ENCODE measurements around the gene FETUB.

Gene FETUB

GRCh38 chr3:186636536-186636935 lies 3.7 kb upstream of the FETUB start:
- no peak for DNase-seq (ENCODE audit: low read depth)

DNA sequence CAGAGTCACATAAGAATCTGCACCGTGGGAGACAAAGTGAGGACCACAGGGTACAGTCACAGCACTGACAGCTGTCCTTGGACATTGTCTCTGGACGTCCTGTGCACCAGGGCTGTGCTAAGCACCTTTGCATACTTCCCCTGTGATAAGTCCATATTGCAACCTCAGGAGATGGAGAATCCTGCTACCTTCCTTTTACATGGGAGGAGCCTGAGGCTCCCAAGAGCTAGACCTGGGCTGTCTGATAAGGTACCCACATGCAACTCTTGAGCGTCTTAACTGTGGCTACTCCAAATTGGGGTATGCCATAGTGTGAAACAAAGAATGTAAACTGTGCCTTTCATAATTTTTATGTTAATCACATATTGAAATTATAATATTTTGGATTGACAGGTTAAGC lies 2.5 kb upstream of the FETUB start:
- no peak for DNase-seq (ENCODE audit: low read depth)

DNA sequence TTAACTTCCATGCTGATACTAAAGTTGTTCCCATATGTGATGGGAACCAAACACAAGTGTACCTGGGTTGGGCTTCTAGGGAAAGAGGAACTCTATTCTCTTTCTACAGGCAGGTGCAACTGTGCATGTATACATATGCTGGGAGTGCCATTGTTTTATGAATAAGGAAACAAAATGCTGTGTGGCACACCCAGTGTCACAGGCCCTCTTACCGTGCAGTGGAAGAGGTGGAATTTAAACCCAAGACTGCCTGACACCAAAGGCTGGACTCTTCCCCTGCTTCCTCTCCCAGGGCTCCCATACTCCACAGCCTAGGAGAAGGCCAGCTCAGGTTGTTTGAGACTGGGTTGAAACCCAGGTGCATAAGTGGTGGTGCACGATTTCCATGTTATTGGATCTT lies 1.9 kb upstream of the FETUB start:
- DNase-seq (ENCODE audit: low read depth): no peak

GRCh38 chr3:186640473-186640818 lies 247 bp downstream of the FETUB start:
- no peak for DNase-seq (ENCODE audit: low read depth)

- DNase-seq (ENCODE audit: low read depth): no peak
Observed at GRCh38 chr3:186640929-186641328, 730 bp downstream of the FETUB start.

DNA sequence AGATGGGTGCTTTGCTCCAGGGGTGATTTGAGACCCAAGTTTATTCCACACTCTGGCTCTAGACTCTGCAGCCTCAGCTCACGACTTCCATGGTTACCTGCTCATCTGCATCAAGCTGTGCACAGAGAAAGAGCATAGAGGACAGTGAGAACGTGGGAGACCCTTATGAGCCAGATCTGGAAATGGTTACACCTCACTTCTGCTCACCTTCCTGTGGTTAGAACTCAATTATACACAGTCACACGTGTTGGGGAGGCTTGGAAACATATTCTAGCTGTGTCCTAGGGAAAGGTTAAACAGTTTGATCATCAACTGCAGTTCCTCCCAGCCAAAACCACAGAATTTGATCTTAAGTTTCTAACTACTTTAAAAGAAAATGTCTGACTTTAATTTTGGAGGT lies 1.8 kb downstream of the FETUB start:
- no peak for DNase-seq (ENCODE audit: low read depth)

DNA sequence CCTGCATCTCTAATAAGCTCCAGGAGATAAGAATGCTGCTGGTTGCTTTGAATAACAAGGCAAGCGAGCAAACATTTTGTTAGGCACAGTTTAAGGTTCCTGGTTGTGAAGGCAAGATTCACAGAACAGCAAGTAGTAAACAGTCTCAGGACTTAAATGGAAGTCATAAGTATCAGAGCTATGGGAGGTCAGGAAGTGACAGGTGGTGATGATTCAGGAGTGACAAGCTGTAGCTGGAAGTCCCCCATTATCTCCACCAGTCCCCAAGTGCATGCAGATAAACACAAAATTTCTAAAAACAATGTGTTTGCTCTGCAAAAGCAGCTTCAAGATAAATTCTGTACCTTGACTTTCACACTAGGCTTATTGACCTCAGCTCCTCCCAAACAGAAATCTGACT lies 3.3 kb downstream of the FETUB start:
- DNase-seq (ENCODE audit: low read depth): no peak

DNA sequence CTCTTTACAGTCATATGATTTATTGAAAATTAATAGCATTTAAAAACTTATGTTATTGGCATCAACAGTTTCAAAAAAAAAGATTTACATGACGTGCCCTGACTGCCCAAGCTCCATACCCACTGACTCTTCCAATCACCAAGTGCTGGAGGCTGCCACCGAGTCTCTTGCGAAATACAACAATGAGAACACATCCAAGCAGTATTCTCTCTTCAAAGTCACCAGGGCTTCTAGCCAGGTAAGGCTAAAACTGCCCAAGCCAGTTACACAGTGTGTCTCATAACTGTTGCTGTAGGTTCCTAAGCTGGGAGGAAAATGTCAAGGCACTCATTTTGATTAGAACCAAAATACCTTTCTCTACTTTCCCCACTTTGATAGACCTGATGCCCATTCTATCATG lies 4.5 kb downstream of the FETUB start:
- DNase-seq (ENCODE audit: low read depth): no peak

DNA sequence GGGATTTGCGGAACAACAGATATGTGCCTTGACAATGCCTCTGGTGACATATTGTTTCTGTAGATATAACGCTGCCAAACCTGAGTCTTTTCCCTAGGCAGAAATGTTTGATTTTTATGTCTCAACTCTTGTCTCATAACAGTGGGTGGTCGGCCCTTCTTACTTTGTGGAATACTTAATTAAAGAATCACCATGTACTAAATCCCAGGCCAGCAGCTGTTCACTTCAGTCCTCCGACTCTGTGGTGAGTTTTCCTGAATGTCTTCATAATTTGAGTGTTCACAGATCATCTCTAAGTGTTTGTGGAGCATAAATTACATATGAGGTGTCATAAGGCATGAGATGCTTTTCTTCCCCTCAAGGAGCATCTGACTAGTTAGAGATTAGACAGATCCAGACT lies 5.9 kb downstream of the FETUB start:
- no peak for DNase-seq (ENCODE audit: low read depth)

GRCh38 chr3:186646841-186647240 lies 6.6 kb downstream of the FETUB start:
- DNase-seq (ENCODE audit: low read depth): no peak

- DNase-seq (ENCODE audit: low read depth): no peak
Observed at GRCh38 chr3:186648851-186649250, 8.7 kb downstream of the FETUB start.

DNA sequence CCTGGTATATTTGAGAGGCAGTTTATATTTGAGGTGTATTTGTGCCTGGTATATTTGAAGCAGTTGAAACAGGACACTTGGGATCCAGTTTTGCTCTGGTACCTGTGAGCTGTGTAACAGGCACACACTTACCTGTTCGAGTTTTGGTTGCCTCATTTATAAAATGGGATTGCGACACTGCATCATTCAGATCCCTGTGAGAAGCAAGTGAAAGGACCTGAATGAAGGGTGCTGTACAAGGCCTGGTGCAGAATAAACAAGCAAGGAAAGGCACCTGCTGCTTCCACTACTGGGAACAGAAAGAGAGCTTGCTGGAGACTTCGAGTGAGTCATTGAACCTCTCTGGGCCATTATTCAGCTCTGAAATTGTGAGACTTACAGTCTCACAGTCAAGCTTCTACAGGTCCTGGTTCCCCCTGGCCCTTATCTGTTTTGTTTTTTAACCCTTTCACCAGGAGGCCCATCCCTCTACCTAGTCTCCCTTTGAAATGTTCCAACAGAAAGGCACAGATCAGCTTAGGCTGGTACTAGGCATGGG lies 11.5 kb downstream of the FETUB start:
- DNase-seq (ENCODE audit: low read depth): no peak

DNA sequence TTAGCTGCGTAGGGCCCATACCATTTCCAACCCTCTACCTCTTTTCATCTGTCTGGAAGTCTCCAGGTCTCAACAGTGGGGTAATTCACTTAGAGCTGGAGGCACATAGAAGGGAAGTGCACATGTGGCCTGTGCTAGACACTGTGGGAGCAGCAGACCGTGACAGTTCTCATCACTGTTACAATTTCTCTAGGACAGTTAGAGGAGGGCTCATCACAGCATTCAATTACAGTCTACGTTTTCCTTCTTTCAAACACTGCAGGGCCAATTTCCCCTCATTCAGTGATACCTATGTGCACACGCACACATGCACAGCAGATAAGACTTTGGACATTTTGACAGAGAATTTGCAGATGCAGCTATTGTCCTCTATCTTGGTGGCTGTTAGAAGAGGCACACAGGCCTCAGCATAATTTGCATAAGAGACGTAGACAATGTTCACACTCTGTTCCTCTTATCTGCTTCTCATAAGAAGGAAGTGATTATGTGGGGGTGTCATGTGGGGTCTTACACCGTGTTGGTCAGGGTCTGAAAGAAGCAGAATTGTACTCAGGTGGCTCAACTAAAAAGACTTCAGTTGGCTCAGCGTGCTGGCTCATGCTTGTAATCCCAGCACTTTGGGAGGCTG lies 13.0 kb downstream of the FETUB start:
- DNase-seq (ENCODE audit: low read depth): no peak

DNA sequence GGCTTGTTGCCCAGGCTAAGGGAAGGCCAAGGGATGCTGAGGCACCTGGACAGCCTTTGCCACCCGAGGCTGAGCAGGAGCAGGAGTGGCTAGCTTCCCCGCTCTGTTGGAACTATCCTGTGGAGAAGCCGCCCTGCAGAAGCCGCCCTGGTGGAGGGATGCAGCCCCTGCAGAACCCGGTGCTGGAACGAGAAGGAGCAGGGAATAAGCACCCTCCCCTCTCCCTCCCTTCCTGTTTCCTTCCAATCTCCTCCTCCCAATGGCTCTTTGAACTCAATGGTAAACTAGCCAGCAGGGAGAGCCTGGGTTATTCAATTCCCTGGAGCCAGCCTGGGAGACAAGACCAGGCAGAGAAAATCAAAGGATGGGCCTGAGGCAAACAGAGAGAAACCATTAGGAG lies 13.8 kb downstream of the FETUB start:
- DNase-seq (ENCODE audit: low read depth): no peak

- DNase-seq (ENCODE audit: low read depth): no peak
Observed at GRCh38 chr3:186663361-186664118, 23.3 kb downstream of the FETUB start.

DNA sequence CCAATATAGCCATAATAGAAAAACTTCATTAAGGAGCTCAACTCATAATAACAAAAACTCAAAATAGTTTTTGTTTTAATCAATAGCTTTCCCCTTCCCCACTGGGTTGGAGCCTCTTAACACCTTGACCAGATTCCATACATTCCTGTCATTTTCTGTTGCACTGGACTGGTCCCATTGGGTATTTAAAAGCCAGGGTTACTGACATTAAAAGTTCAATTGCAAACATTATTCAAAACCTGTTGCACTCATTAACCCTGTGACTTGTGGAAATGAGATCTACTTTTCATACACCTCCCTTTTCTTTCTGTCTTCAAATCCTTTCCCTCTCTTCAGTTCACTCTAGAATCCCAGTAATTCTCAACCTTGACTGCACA lies 23.9 kb downstream of the FETUB start:
- DNase-seq (ENCODE audit: low read depth): no peak

GRCh38 chr3:186664506-186664905 lies 24.3 kb downstream of the FETUB start:
- DNase-seq (ENCODE audit: low read depth): no peak

DNA sequence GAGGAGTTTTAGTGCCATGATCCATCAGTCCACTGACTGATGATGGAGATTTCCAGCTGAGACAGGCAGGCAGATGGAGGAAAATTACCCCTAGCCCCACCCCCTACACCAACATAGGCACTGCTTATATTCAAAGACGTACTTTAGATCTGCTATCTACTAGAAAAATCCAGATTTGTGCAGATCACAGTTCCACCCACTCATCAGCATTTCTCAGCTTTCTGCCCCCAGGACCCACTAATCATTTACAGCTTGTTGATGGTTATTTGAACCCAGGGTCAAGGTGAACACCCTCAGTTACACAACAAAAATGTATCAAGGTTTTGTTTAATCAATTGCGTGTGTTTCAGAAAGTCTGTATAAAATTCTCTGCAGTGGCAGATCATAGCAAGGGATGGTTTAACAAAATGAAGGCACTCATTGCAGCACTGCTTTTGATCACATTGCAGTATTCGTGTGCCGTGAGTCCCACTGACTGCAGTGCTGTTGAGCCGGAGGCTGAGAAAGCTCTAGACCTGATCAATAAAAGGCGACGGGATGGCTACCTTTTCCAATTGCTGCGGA lies 25.5 kb downstream of the FETUB start, which contains the start of gene HRG:
TSS of gene HRG (plus strand) at position 390 of the 564 bp plus-strand sequence. CDS start at position 408, 18 bp downstream.
- no peak for DNase-seq (ENCODE audit: low read depth)

- DNase-seq (ENCODE audit: low read depth): no peak
Observed at GRCh38 chr3:186668426-186668825, 28.2 kb downstream of the FETUB start.

GRCh38 chr3:186669378-186670084 lies 29.3 kb downstream of the FETUB start:
- DNase-seq (ENCODE audit: low read depth): no peak

GRCh38 chr3:186670155-186670554 lies 30.0 kb downstream of the FETUB start:
- DNase-seq (ENCODE audit: low read depth): no peak

- DNase-seq (ENCODE audit: low read depth): no peak
Observed at GRCh38 chr3:186671051-186671450, 30.9 kb downstream of the FETUB start.

DNA sequence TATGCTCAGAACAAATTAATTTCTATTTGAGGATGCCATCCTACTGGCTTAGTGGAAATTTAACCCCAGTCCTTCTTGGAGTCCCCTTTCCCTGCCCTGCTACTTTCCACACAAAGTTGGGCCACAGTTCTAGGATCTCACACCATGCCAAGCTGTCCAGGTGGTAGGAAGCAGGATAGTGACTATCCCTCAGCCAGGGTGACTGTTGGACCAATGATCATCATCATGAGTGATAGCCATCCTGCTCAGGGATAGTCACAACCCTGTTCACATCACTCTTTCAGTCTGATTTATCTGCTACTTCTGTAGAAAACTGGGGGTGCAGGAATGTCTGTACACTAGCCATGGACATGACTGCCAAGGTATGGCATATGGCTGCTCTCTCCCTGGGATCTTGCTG lies 38.4 kb downstream of the FETUB start:
- DNase-seq (ENCODE audit: low read depth): no peak

Measured in T-helper 22 cell (primary cell).